HepG2 (cell line): ENCODE results near the gene FAH. TPM values are rescaled to one million over a fixed set of nuclear protein-coding genes. Genes with fewer than 3 reads are reported as not detected.
A peak's percentile ranks its signal among the peaks of the same experiment; 100 is the strongest.

Experiments
- ELF1 ChIP-seq: sonication (generic); formaldehyde crosslinking; IDR thresholded peaks from 2 replicates; pipeline ENCODE4 v1.4.0; 2020; ENCODE audit warnings: missing genetic modification reagents
- HES4 ChIP-seq: sonication (generic); formaldehyde crosslinking; IDR thresholded peaks from 2 replicates; pipeline ENCODE4 v1.9.0; 2021; ENCODE audit warnings: mild to moderate bottlenecking, missing genetic modification reagents, borderline replicate concordance
- NONO ChIP-seq, 2 experiments: fragments of 450-650 bp in 1 of 2; sonication (generic) in 1 of 2; formaldehyde crosslinking in 1 of 2; IDR thresholded peaks in 1 of 2; conservative IDR thresholded peaks in 1 of 2; 2 replicates each; pipeline versions ENCODE4 v1.6.1 to v1.8.0; 2017 to 2022; ENCODE audit warnings: mild to moderate bottlenecking in 1 of 2, missing genetic modification reagents in 1 of 2, moderate library complexity in 1 of 2
- SATB2 ChIP-seq: sonication (generic); formaldehyde crosslinking; IDR thresholded peaks from 2 replicates; pipeline ENCODE4 v1.5.0; 2020; ENCODE audit warnings: missing genetic modification reagents
- SOX6 ChIP-seq, 2 experiments: fragments of 450-650 bp in 1 of 2; sonication (generic) in 1 of 2; formaldehyde crosslinking in 1 of 2; IDR thresholded peaks; 2 replicates each; pipeline versions ENCODE4 v1.4.0 to v1.6.1; 2017 to 2020; ENCODE audit warnings: antibody characterized with exemption in 1 of 2, mild to moderate bottlenecking in 1 of 2, missing genetic modification reagents in 1 of 2
- YEATS2 ChIP-seq: sonication (generic); formaldehyde crosslinking; IDR thresholded peaks from 2 replicates; pipeline ENCODE4 v1.4.0; 2020; ENCODE audit warnings: missing genetic modification reagents, borderline replicate concordance
- ZNF383 ChIP-seq: sonication (generic); formaldehyde crosslinking; IDR thresholded peaks from 2 replicates; pipeline ENCODE4 v1.4.0; 2020; ENCODE audit warnings: missing genetic modification reagents, mild to moderate bottlenecking, borderline replicate concordance
- polyA plus RNA-seq, 8 experiments: library from polyadenylated mRNA; depleted of rRNA in 3 of 8; stranded (reverse) in 7 of 8; unstranded in 1 of 8; fragments of >200 nt; fragmentation: Illumina TruSeq in 4 of 8; extraction: Trizol in 4 of 8; gene quantifications; 2 replicates each; pipeline versions ENCODE4 v1.2.1 to v1.2.3, GENCODE V29; 2011 to 2016; ENCODE audit warnings: low read depth in 4 of 8, missing spikeins in 1 of 8, mixed read lengths in 1 of 8; ENCODE audit not compliant: insufficient read depth in 1 of 8
- total RNA-seq, 5 experiments: library from RNA; depleted of rRNA; stranded (reverse); fragments of >200 nt; fragmentation: Illumina TruSeq; extraction: Trizol; gene quantifications; 2 replicates each; pipeline ENCODE4 v1.2.3, GENCODE V29; 2016; ENCODE audit warnings: low read depth in 1 of 5
- TF ChIP-seq, protein P1 (sequence below): sonication (generic); formaldehyde crosslinking; IDR thresholded peaks from 2 replicates; pipeline ENCODE4 v1.9.0; 2022; ENCODE audit warnings: low read depth, missing genetic modification reagents
- TF ChIP-seq, protein P2 (sequence below): sonication (generic); formaldehyde crosslinking; IDR thresholded peaks from 2 replicates; pipeline ENCODE4 v1.5.1; 2020; ENCODE audit warnings: mild to moderate bottlenecking, missing genetic modification reagents, moderate library complexity

The FAH gene
- total and polyA plus RNA-seq, 2 of the 13 experiments (the other 11 are each of a cell fraction or from before 2014, with no cell fraction given) = 36.6 to 75.0 TPM

DNA sequence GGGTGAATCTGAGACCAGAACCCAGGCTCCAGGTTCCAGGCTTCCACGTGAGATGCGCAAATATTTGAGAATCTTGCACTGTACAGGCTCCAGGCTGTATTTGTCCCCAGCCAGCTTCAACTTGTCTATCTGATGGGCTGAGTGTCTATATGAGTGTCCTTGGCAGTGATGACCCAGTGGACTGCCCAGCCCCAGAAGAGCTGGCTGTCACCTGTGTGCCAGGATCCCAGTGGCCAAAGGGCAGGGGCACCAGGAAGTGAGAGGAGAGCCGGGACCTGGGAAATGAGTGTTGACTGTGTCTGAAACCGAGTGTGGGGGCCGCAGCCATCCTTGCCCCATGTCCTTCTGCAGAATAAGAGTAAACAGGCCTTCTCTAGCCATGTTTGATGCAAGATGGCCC, 10.4 kb downstream of the FAH start (continued):
- TF ChIP-seq, protein P1, sequence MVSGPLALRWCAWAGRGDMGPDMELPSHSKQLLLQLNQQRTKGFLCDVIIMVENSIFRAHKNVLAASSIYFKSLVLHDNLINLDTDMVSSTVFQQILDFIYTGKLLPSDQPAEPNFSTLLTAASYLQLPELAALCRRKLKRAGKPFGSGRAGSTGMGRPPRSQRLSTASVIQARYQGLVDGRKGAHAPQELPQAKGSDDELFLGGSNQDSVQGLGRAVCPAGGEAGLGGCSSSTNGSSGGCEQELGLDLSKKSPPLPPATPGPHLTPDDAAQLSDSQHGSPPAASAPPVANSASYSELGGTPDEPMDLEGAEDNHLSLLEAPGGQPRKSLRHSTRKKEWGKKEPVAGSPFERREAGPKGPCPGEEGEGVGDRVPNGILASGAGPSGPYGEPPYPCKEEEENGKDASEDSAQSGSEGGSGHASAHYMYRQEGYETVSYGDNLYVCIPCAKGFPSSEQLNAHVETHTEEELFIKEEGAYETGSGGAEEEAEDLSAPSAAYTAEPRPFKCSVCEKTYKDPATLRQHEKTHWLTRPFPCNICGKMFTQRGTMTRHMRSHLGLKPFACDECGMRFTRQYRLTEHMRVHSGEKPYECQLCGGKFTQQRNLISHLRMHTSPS (CRISPR knock-in tag) = peak; percentile 97
- TF ChIP-seq HES4 (CRISPR knock-in tag) (no peak), ZNF383 (no peak), SATB2 (no peak), SOX6 (IDR thresholded peaks at IDR 0.05) (no peak), SOX6 (CRISPR knock-in tag; IDR thresholded peaks at IDR 0.05) (0 out of 2 replicates have a peak, but pooled peaks have one; percentile 22), ELF1 (CRISPR knock-in tag) (peak; percentile 55; the same call in 1 of the 2 replicates), YEATS2 (CRISPR knock-in tag) (no peak), NONO (IDR thresholded peaks at IDR 0.05) (no peak), NONO (CRISPR knock-in tag; conservative IDR thresholded peaks at IDR 0.05) (no peak)
- TF ChIP-seq, protein P2, sequence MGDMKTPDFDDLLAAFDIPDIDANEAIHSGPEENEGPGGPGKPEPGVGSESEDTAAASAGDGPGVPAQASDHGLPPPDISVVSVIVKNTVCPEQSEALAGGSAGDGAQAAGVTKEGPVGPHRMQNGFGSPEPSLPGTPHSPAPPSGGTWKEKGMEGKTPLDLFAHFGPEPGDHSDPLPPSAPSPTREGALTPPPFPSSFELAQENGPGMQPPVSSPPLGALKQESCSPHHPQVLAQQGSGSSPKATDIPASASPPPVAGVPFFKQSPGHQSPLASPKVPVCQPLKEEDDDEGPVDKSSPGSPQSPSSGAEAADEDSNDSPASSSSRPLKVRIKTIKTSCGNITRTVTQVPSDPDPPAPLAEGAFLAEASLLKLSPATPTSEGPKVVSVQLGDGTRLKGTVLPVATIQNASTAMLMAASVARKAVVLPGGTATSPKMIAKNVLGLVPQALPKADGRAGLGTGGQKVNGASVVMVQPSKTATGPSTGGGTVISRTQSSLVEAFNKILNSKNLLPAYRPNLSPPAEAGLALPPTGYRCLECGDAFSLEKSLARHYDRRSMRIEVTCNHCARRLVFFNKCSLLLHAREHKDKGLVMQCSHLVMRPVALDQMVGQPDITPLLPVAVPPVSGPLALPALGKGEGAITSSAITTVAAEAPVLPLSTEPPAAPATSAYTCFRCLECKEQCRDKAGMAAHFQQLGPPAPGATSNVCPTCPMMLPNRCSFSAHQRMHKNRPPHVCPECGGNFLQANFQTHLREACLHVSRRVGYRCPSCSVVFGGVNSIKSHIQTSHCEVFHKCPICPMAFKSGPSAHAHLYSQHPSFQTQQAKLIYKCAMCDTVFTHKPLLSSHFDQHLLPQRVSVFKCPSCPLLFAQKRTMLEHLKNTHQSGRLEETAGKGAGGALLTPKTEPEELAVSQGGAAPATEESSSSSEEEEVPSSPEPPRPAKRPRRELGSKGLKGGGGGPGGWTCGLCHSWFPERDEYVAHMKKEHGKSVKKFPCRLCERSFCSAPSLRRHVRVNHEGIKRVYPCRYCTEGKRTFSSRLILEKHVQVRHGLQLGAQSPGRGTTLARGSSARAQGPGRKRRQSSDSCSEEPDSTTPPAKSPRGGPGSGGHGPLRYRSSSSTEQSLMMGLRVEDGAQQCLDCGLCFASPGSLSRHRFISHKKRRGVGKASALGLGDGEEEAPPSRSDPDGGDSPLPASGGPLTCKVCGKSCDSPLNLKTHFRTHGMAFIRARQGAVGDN (CRISPR knock-in tag) = peak; percentile 63
